ENCODE results near the gene HBG1. TPM values are rescaled to one million over a fixed set of nuclear protein-coding genes. Genes with fewer than 3 reads are reported as not detected.

HBG1 gene
- total and polyA plus RNA-seq, 10 of the 15 experiments (the other 5 are each of a cell fraction or from before 2014, with no cell fraction given), result 0.84 to 2.3 (median 1.9) TPM; not detected in 5

GRCh38 chr11:5242933-5243815 is 6.5 kb downstream of the HBG1 start:
- CTCF ChIA-PET, result interaction anchor here (0.6 kb wide), 1 partner anchor 358 kb away, joined by 3 read pairs; no protein-coding TSS in a partner anchor
- Histone ChIP-seq H2AFZ (ENCODE audit: control insufficient read depth, low read depth, low read length) (no peak overlapping the region), H3K4me1 (ENCODE audit: control insufficient read depth, insufficient read depth, low read length) (no peaks in the 10 kb centered on the region), H3K79me2 (ENCODE audit: control insufficient read depth, insufficient read depth, low read length) (no peaks in the 10 kb centered on the region), H3K27me3 (replicated peaks in 1 of 2; ENCODE audit: control insufficient read depth in 2 of 2, insufficient read depth in 2 of 2, low read length in 1 of 2) (peaks cover 0 to 2% of the 10 kb centered on the region in 2 experiments; a peak in 2 of 4 replicates), H3K27ac (ENCODE audit: control insufficient read depth, insufficient read depth) (no peak overlapping the region), H4K20me1 (ENCODE audit: control insufficient read depth, insufficient read depth) (no peaks in the 10 kb centered on the region), H3K4me3 (no peak overlapping the region), H3K36me3 (ENCODE audit: control insufficient read depth in 2 of 2, insufficient read depth in 2 of 2, low read length in 1 of 2) (no peaks in the 10 kb centered on the region), H3K4me2 (ENCODE audit: control insufficient read depth, insufficient read depth) (no peak overlapping the region), H3K9ac (ENCODE audit: control insufficient read depth, insufficient read depth, low read length) (no peak overlapping the region), H3K9me3 (replicated peaks; ENCODE audit: control insufficient read depth, insufficient read depth, low read length) (no peaks in the 10 kb centered on the region)
- TF ChIP-seq HDAC2 (IDR thresholded peaks at IDR 0.05), result no peak
- TF ChIP-seq BHLHE40 (IDR thresholded peaks at IDR 0.05; ENCODE audit: borderline replicate concordance in 1 of 2, low read depth in 2 of 2, low read length in 1 of 2), result peak in 1 of 2 experiments; percentile 47; a peak in 1 of 4 replicates
- ATAC-seq, result peak; percentile 40; the same call in 1 of the 3 replicates
- no peak for FAIRE-seq
- in situ Hi-C loops (cut with MboI) (no loop called here), intact Hi-C loops (cut with micrococcal nuclease; ENCODE audit: unreplicated experiment) (no loop called here)
- BruUV-seq (replicated peaks), result no TSS peak
- POLR2A ChIA-PET, result no interaction called here
- no peak for DNase-seq (ENCODE audit: low read depth, low spot score)
- 7% methylated on average over 7 of the region's 7 CpGs for WGBS (ENCODE audit: insufficient coverage, insufficient replicate concordance, low lambda C conversion rate, missing lambda C conversion rate)
- RAD21 ChIA-PET (ENCODE audit: unreplicated experiment), result no interaction called here
- SMC1A ChIA-PET (ENCODE audit: uncharacterized antibody, unreplicated experiment), result no interaction called here

DNA sequence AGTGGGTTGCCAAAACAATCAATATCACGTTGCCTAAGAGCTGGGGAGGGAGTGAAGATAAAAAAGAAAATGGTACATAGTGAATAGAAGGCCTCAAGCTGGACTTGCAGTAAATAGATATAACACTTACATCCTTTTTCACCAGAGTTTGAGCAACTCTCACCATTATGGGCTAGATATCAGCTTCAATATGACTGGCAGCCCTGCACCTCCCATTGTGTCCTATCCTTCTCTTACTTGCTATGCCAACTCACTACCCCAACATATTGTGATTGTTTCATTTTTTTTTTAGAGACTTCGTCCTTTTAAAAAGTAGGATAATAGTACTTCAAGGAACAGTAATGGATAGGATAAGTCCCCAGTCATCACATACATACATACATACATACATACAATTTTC is 7.4 kb downstream of the HBG1 start:
- Histone ChIP-seq H4K20me1 (ENCODE audit: control insufficient read depth, insufficient read depth) (no peaks in the 10 kb centered on the region), H3K9me3 (replicated peaks; ENCODE audit: control insufficient read depth, insufficient read depth, low read length) (no peaks in the 10 kb centered on the region), H2AFZ (ENCODE audit: control insufficient read depth, low read depth, low read length) (no peak overlapping the region), H3K4me2 (ENCODE audit: control insufficient read depth, insufficient read depth) (no peak overlapping the region), H3K36me3 (ENCODE audit: control insufficient read depth in 2 of 2, insufficient read depth in 2 of 2, low read length in 1 of 2) (no peaks in the 10 kb centered on the region), H3K27ac (ENCODE audit: control insufficient read depth, insufficient read depth) (no peak overlapping the region), H3K4me3 (no peak overlapping the region), H3K79me2 (ENCODE audit: control insufficient read depth, insufficient read depth, low read length) (no peaks in the 10 kb centered on the region), H3K27me3 (replicated peaks in 1 of 2; ENCODE audit: control insufficient read depth in 2 of 2, insufficient read depth in 2 of 2, low read length in 1 of 2) (peaks cover 0 to 2% of the 10 kb centered on the region in 2 experiments; a peak in 1 of 4 replicates), H3K4me1 (ENCODE audit: control insufficient read depth, insufficient read depth, low read length) (no peaks in the 10 kb centered on the region), H3K9ac (ENCODE audit: control insufficient read depth, insufficient read depth, low read length) (no peak overlapping the region)
- ChIA-PET CTCF (interaction anchor here (0.6 kb wide), 1 partner anchor 359 kb away, joined by 3 read pairs; no protein-coding TSS in a partner anchor), SMC1A (ENCODE audit: uncharacterized antibody, unreplicated experiment) (no interaction called here), POLR2A (no interaction called here), RAD21 (ENCODE audit: unreplicated experiment) (no interaction called here)
- ATAC-seq (no peak), FAIRE-seq (no peak), DNase-seq (ENCODE audit: low read depth, low spot score) (no peak)
- intact Hi-C loops (cut with micrococcal nuclease; ENCODE audit: unreplicated experiment) (no loop called here), in situ Hi-C loops (cut with MboI) (no loop called here)
- 0% methylated on average over 2 of the region's 2 CpGs for WGBS (ENCODE audit: insufficient coverage, insufficient replicate concordance, low lambda C conversion rate, missing lambda C conversion rate)
- no TSS peak for BruUV-seq (replicated peaks)
- no peak for TF ChIP-seq MXI1 (IDR thresholded peaks at IDR 0.05; ENCODE audit: low read depth, low read length)
- TF ChIP-seq YY1 (IDR thresholded peaks at IDR 0.05; ENCODE audit: low read depth, low read length), result no peak
- TF ChIP-seq, protein P1, sequence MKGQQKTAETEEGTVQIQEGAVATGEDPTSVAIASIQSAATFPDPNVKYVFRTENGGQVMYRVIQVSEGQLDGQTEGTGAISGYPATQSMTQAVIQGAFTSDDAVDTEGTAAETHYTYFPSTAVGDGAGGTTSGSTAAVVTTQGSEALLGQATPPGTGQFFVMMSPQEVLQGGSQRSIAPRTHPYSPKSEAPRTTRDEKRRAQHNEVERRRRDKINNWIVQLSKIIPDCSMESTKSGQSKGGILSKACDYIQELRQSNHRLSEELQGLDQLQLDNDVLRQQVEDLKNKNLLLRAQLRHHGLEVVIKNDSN (IDR thresholded peaks at IDR 0.05; ENCODE audit: borderline replicate concordance, extremely low read length, insufficient read depth, low read depth, low read length), result no peak
- TF ChIP-seq ZZZ3 (IDR thresholded peaks at IDR 0.05; ENCODE audit: control insufficient read depth, insufficient read length, low read depth), result no peak
- TF ChIP-seq IKZF1 (conservative IDR thresholded peaks at IDR 0.05), result no peak
- no peak for TF ChIP-seq PML (IDR thresholded peaks at IDR 0.05; ENCODE audit: low read length)
- TF ChIP-seq SMARCA5 (IDR thresholded peaks at IDR 0.05), result no peak
- no peak for TF ChIP-seq ESRRA (IDR thresholded peaks at IDR 0.05; ENCODE audit: low read length)
- TF ChIP-seq CHD1 (IDR thresholded peaks at IDR 0.05; ENCODE audit: low read depth, low read length), result no peak
- no peak for TF ChIP-seq POLR2AphosphoS5 (IDR thresholded peaks at IDR 0.05; ENCODE audit: low read length)
- no peak for TF ChIP-seq KDM1A (IDR thresholded peaks at IDR 0.05; ENCODE audit: borderline replicate concordance)
- TF ChIP-seq, protein P2, sequence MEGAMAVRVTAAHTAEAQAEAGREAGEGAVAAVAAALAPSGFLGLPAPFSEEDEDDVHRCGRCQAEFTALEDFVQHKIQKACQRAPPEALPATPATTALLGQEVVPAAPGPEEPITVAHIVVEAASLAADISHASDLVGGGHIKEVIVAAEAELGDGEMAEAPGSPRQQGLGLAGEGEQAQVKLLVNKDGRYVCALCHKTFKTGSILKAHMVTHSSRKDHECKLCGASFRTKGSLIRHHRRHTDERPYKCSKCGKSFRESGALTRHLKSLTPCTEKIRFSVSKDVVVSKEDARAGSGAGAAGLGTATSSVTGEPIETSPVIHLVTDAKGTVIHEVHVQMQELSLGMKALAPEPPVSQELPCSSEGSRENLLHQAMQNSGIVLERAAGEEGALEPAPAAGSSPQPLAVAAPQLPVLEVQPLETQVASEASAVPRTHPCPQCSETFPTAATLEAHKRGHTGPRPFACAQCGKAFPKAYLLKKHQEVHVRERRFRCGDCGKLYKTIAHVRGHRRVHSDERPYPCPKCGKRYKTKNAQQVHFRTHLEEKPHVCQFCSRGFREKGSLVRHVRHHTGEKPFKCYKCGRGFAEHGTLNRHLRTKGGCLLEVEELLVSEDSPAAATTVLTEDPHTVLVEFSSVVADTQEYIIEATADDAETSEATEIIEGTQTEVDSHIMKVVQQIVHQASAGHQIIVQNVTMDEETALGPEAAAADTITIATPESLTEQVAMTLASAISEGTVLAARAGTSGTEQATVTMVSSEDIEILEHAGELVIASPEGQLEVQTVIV (IDR thresholded peaks at IDR 0.05; ENCODE audit: borderline replicate concordance, partially characterized antibody), result no peak
- TF ChIP-seq FOXK2 (IDR thresholded peaks at IDR 0.05), result no peak

All from GM12878 (cell line).